ENCODE data around the gene TRIM71. TPM values are rescaled to one million over a fixed set of nuclear protein-coding genes. Genes with fewer than 3 reads are reported as not detected.

Gene TRIM71
- total RNA-seq, 1 experiment from 2014 or later: 274 TPM

- TF ChIP-seq, protein P1, sequence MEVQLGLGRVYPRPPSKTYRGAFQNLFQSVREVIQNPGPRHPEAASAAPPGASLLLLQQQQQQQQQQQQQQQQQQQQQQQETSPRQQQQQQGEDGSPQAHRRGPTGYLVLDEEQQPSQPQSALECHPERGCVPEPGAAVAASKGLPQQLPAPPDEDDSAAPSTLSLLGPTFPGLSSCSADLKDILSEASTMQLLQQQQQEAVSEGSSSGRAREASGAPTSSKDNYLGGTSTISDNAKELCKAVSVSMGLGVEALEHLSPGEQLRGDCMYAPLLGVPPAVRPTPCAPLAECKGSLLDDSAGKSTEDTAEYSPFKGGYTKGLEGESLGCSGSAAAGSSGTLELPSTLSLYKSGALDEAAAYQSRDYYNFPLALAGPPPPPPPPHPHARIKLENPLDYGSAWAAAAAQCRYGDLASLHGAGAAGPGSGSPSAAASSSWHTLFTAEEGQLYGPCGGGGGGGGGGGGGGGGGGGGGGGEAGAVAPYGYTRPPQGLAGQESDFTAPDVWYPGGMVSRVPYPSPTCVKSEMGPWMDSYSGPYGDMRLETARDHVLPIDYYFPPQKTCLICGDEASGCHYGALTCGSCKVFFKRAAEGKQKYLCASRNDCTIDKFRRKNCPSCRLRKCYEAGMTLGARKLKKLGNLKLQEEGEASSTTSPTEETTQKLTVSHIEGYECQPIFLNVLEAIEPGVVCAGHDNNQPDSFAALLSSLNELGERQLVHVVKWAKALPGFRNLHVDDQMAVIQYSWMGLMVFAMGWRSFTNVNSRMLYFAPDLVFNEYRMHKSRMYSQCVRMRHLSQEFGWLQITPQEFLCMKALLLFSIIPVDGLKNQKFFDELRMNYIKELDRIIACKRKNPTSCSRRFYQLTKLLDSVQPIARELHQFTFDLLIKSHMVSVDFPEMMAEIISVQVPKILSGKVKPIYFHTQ (CRISPR knock-in tag; IDR thresholded peaks at IDR 0.05): no peak
- TF ChIP-seq MXD4 (CRISPR knock-in tag; IDR thresholded peaks at IDR 0.05; ENCODE audit: borderline replicate concordance): no peak
- TF ChIP-seq GRHL2 (CRISPR knock-in tag; IDR thresholded peaks at IDR 0.05; ENCODE audit: insufficient replicate concordance, severe bottlenecking): no peak
- TF ChIP-seq JUN (CRISPR knock-in tag; IDR thresholded peaks at IDR 0.05): no peak
- TF ChIP-seq AFF4 (CRISPR knock-in tag; IDR thresholded peaks at IDR 0.05; ENCODE audit: borderline replicate concordance): no peak
- no peak for TF ChIP-seq ESRRA (CRISPR knock-in tag; IDR thresholded peaks at IDR 0.05; ENCODE audit: borderline replicate concordance)
- no peak for TF ChIP-seq JAZF1 (CRISPR knock-in tag; IDR thresholded peaks at IDR 0.05)
- TF ChIP-seq, protein P2, sequence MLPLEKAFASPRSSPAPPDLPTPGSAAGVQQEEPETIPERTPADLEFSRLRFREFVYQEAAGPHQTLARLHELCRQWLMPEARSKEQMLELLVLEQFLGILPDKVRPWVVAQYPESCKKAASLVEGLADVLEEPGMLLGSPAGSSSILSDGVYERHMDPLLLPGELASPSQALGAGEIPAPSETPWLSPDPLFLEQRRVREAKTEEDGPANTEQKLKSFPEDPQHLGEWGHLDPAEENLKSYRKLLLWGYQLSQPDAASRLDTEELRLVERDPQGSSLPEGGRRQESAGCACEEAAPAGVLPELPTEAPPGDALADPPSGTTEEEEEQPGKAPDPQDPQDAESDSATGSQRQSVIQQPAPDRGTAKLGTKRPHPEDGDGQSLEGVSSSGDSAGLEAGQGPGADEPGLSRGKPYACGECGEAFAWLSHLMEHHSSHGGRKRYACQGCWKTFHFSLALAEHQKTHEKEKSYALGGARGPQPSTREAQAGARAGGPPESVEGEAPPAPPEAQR (CRISPR knock-in tag; IDR thresholded peaks at IDR 0.05): no peak
- no peak for TF ChIP-seq TCF7 (CRISPR knock-in tag; IDR thresholded peaks at IDR 0.05; ENCODE audit: low read depth)
- TF ChIP-seq EMX1 (CRISPR knock-in tag; IDR thresholded peaks at IDR 0.05): no peak
Observed at GRCh38 chr3:32837366-32837765, 19.6 kb downstream of the TRIM71 start (continued).

DNA sequence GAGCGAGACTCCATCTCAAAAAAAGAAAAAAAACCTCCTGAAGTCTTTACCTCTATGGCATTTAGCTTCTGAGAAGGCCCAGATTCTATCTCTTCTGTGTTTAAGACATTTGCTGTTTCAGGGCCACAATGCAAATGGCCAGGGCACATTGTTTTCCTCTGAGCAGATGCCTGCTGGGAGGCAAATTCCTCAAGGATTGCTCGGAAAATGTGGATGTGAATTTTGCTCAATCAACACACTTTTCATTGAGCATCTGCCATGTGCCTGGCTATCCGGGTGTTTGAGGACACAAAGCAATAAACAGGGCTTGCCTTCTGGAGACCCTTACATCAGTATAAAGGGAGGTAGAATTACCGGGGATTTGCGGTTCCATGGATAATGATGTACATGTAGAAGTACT lies 20.0 kb downstream of the TRIM71 start:
- peak overlapping the region; percentile 98 for H3K27ac Mint-ChIP-seq
- CTCF ChIA-PET: no interaction called here
- H3K27me3 Mint-ChIP-seq (ENCODE audit: low read depth): no peaks in the 10 kb centered on the region
- peaks cover 94% of the 10 kb centered on the region for H3K4me1 Mint-ChIP-seq
- POLR2A ChIA-PET: interaction anchor here (0.7 to 1.1 kb wide), 2 partner anchors 17 to 74 kb away, joined by 4 to 5 read pairs; no protein-coding TSS in a partner anchor
- H3K4me3 Mint-ChIP-seq: peak overlapping the region; percentile 56
- H3K9me3 Mint-ChIP-seq: no peaks in the 10 kb centered on the region
- ATAC-seq (peak; percentile 0; the same call in 1 of the 2 replicates), DNase-seq (ENCODE audit: low spot score) (peak; percentile 44)
- no peaks in the 10 kb centered on the region for H3K36me3 Mint-ChIP-seq
- no peak for TF ChIP-seq ELF4 (CRISPR knock-in tag; IDR thresholded peaks at IDR 0.05; ENCODE audit: low read depth)
- no peak for TF ChIP-seq SP1 (CRISPR knock-in tag; conservative IDR thresholded peaks at IDR 0.05)
- TF ChIP-seq ATF1 (CRISPR knock-in tag; IDR thresholded peaks at IDR 0.05): no peak
- TF ChIP-seq PRDM15 (CRISPR knock-in tag; IDR thresholded peaks at IDR 0.05): peak; percentile 94
- no peak for TF ChIP-seq GABPB1 (CRISPR knock-in tag; IDR thresholded peaks at IDR 0.05)
- TF ChIP-seq SMAD3 (CRISPR knock-in tag; IDR thresholded peaks at IDR 0.05; ENCODE audit: borderline replicate concordance): no peak
- TF ChIP-seq PRRX2 (CRISPR knock-in tag; IDR thresholded peaks at IDR 0.05): no peak
- TF ChIP-seq ZNF138 (CRISPR knock-in tag; conservative IDR thresholded peaks at IDR 0.05): no peak
- TF ChIP-seq, protein P3, sequence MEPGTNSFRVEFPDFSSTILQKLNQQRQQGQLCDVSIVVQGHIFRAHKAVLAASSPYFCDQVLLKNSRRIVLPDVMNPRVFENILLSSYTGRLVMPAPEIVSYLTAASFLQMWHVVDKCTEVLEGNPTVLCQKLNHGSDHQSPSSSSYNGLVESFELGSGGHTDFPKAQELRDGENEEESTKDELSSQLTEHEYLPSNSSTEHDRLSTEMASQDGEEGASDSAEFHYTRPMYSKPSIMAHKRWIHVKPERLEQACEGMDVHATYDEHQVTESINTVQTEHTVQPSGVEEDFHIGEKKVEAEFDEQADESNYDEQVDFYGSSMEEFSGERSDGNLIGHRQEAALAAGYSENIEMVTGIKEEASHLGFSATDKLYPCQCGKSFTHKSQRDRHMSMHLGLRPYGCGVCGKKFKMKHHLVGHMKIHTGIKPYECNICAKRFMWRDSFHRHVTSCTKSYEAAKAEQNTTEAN (CRISPR knock-in tag; IDR thresholded peaks at IDR 0.05): no peak
- no peak for TF ChIP-seq OVOL2 (CRISPR knock-in tag; IDR thresholded peaks at IDR 0.05; ENCODE audit: borderline replicate concordance)
- TF ChIP-seq ETV6 (CRISPR knock-in tag; IDR thresholded peaks at IDR 0.05): no peak
- TF ChIP-seq ZNF416 (CRISPR knock-in tag; IDR thresholded peaks at IDR 0.05): no peak
- TF ChIP-seq ZNF232 (CRISPR knock-in tag; IDR thresholded peaks at IDR 0.05): no peak
- TF ChIP-seq TEAD1 (CRISPR knock-in tag; IDR thresholded peaks at IDR 0.05): peak; percentile 54; the same call in 1 of the 2 replicates
- no peak for TF ChIP-seq CBFB (CRISPR knock-in tag; IDR thresholded peaks at IDR 0.05; ENCODE audit: low read depth)
- peak; percentile 82 for TF ChIP-seq FOXK1 (CRISPR knock-in tag; IDR thresholded peaks at IDR 0.05)
